Mesendoderm (in vitro differentiated cells): ENCODE results near the gene DYNLT4.
A peak's percentile ranks its signal among the peaks of the same experiment; 100 is the strongest.
"Not testable (repeated sequence)": the region's sequence is repeated elsewhere in the genome, so short reads cannot be mapped to it uniquely, and the experiment has no call there.

Experiments used
- DNase-seq: peaks from one replicate; pipeline ENCODE4 v3.0.0; 2013
- H2AK5ac ChIP-seq: 2 replicates; pipeline ENCODE4 v1.6.1; 2013; ENCODE audit warnings: low read length, inconsistent platforms
- H2BK120ac ChIP-seq: 2 replicates; pipeline ENCODE4 v1.6.1; 2013; ENCODE audit warnings: low read depth, mild to moderate bottlenecking, low read length, moderate library complexity, mixed read lengths
- H2BK15ac ChIP-seq: replicated peaks from 2 replicates; pipeline ENCODE4 v1.6.1; 2013; ENCODE audit warnings: low read depth, mild to moderate bottlenecking, moderate library complexity
- H2BK5ac ChIP-seq: 2 replicates; pipeline ENCODE4 v1.6.1; 2013; ENCODE audit warnings: low read length, inconsistent platforms
- H3K18ac ChIP-seq: 2 replicates; pipeline ENCODE4 v1.6.1; 2013; ENCODE audit warnings: mild to moderate bottlenecking, low read length, mixed read lengths
- H3K23ac ChIP-seq: one replicate; pipeline ENCODE4 v1.6.1; 2013; ENCODE audit warnings: low read length
- H3K27ac ChIP-seq: 2 replicates; pipeline ENCODE4 v1.5.1; 2013; ENCODE audit warnings: low read depth, mild to moderate bottlenecking, inconsistent platforms, low read length, moderate library complexity
- H3K27me3 ChIP-seq: 2 replicates; pipeline ENCODE4 v1.6.1; 2013; ENCODE audit warnings: low read length, control low read depth, mild to moderate bottlenecking, inconsistent platforms; ENCODE audit not compliant: insufficient read depth, poor library complexity
- H3K36me3 ChIP-seq: 2 replicates; pipeline ENCODE4 v1.6.1; 2013; ENCODE audit warnings: low read length, inconsistent platforms; ENCODE audit not compliant: control insufficient read depth, insufficient read depth
- H3K4ac ChIP-seq: one replicate; pipeline ENCODE4 v1.6.1; 2013; ENCODE audit warnings: low read depth, mild to moderate bottlenecking, low read length, moderate library complexity
- H3K4me1 ChIP-seq: 2 replicates; pipeline ENCODE4 v1.6.1; 2013; ENCODE audit warnings: low read depth, low read length, inconsistent platforms; ENCODE audit not compliant: control insufficient read depth
- H3K4me2 ChIP-seq: 2 replicates; pipeline ENCODE4 v1.6.1; 2013; ENCODE audit warnings: low read length
- H3K4me3 ChIP-seq: 2 replicates; pipeline ENCODE4 v1.5.1; 2013; ENCODE audit warnings: mild to moderate bottlenecking, low read length
- H3K56ac ChIP-seq: one replicate; pipeline ENCODE4 v1.6.1; 2013; ENCODE audit warnings: low read length
- H3K79me1 ChIP-seq: 2 replicates; pipeline ENCODE4 v1.6.1; 2013; ENCODE audit warnings: low read length, inconsistent platforms
- H3K79me2 ChIP-seq: 2 replicates; pipeline ENCODE4 v1.6.1; 2013; ENCODE audit warnings: mild to moderate bottlenecking, low read length; ENCODE audit not compliant: control insufficient read depth, insufficient read depth
- H3K9ac ChIP-seq: 2 replicates; pipeline ENCODE4 v1.6.1; 2013; ENCODE audit warnings: low read length, inconsistent platforms
- H4K5ac ChIP-seq: one replicate; pipeline ENCODE4 v1.6.1; 2013; ENCODE audit warnings: low read length
- H4K8ac ChIP-seq: one replicate; pipeline ENCODE4 v1.6.1; 2013; ENCODE audit warnings: low read depth, mild to moderate bottlenecking, control low read depth, low read length, moderate library complexity
- WGBS: extraction: QIAGEN DNeasy Blood & Tissue Kit; methylation state at CpG from one replicate; pipeline ENCODE4 v1.1.7; 2013; ENCODE audit warnings: low lambda C conversion rate, missing lambda C conversion rate; ENCODE audit not compliant: insufficient coverage; ENCODE audit errors: extremely low coverage; 5-methylcytosine and 5-hydroxymethylcytosine counted together

Gene DYNLT4

DNA sequence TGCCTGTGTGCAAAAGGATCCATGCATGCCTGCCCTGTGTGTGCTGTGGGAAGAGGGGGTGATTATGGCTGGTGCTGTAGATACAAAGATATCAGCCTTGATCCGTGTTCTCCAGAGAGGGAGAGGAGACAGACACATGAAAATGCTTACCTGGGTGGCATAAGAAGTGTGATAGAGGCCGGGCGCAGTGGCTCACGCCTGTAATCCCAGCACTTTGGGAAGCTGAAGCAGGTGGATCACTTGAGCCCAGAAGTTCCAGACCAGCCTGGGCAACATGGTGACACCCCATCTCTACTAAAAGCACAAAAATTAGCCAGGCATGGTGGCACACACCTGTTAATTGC is 3.6 kb upstream of the DYNLT4 start:
- WGBS: no CpG with 5 or more reads among the region's 4 CpGs
- not testable (repeated sequence) for H2BK5ac ChIP-seq, H3K36me3 ChIP-seq, DNase-seq, H3K27me3 ChIP-seq, H3K4me2 ChIP-seq, H3K4ac ChIP-seq, H3K27ac ChIP-seq, H3K18ac ChIP-seq, H3K9ac ChIP-seq, H3K23ac ChIP-seq, H4K8ac ChIP-seq, H2AK5ac ChIP-seq, H2BK15ac ChIP-seq, H3K4me3 ChIP-seq, H3K79me2 ChIP-seq, H3K79me1 ChIP-seq, H3K56ac ChIP-seq, H2BK120ac ChIP-seq, H4K5ac ChIP-seq
- H3K4me1 ChIP-seq: peaks cover 23% of the 10 kb centered on the region

DNA sequence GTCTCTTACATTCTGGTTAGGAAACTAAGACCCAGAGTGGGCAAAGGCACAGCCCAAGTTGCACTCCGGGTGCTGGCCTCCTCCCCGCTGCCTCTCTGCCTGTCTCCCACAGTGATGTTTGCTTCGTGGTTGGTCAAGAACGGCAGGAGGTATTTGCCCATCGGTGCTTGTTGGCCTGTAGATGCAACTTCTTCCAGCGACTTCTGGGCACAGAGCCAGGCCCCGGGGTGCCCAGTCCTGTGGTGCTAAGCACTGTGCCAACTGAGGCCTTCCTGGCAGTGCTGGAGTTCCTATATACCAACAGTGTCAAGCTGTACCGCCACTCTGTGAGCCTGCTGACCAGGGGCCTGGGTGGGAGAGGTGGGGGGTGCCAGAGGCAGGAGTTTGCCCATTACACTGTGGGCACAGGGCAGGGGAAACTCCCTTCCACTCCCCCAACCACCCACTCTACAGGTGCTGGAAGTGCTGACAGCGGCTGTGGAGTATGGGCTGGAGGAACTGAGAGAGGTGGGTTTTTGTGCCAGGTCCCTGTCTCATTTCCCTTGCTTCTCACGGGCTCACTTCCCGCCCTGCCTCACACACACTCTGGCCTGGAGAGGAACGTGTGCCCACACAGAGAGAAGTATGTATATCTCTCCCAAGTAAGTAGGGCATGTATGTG is 3.1 kb upstream of the DYNLT4 start:
- no peak for DNase-seq
- no peak overlapping the region for H3K27ac ChIP-seq

GRCh38 chr1:44808938-44809917 is 2.1 kb upstream of the DYNLT4 start:
- H3K56ac ChIP-seq: peak overlapping the region; percentile 94
- no peak overlapping the region for H2BK15ac ChIP-seq
- H2AK5ac ChIP-seq: peak overlapping the region; percentile 44
- peak overlapping the region; percentile 23 for H3K18ac ChIP-seq
- no peak overlapping the region for H4K5ac ChIP-seq
- H4K8ac ChIP-seq: no peak overlapping the region
- no peak overlapping the region for H3K4me3 ChIP-seq
- no peaks in the 10 kb centered on the region for H3K27me3 ChIP-seq
- H3K4me2 ChIP-seq: no peak overlapping the region
- no peaks in the 10 kb centered on the region for H3K79me1 ChIP-seq
- DNase-seq: peak; percentile 66
- peak overlapping the region; percentile 62 for H3K4ac ChIP-seq
- no peaks in the 10 kb centered on the region for H3K79me2 ChIP-seq
- H3K27ac ChIP-seq: peak overlapping the region; percentile 96
- peaks cover 23% of the 10 kb centered on the region for H3K4me1 ChIP-seq
- H3K36me3 ChIP-seq: no peaks in the 10 kb centered on the region
- WGBS: no CpG with 5 or more reads among the region's 6 CpGs
- peak overlapping the region; percentile 46 for H2BK120ac ChIP-seq
- peak overlapping the region; percentile 29 for H3K23ac ChIP-seq
- peak overlapping the region; percentile 68 for H3K9ac ChIP-seq
- peak overlapping the region; percentile 82 for H2BK5ac ChIP-seq

More for the DNA sequence above, 3.1 kb upstream of the DYNLT4 start:
- Histone ChIP-seq H3K4me1 (peaks cover 23% of the 10 kb centered on the region), H4K5ac (no peak overlapping the region), H2AK5ac (no peak overlapping the region), H2BK120ac (no peak overlapping the region), H3K23ac (no peak overlapping the region), H3K56ac (no peak overlapping the region), H3K79me2 (no peaks in the 10 kb centered on the region), H3K27me3 (no peaks in the 10 kb centered on the region), H3K4me3 (no peak overlapping the region), H2BK15ac (no peak overlapping the region), H2BK5ac (no peak overlapping the region), H3K4me2 (no peak overlapping the region), H4K8ac (no peak overlapping the region), H3K4ac (no peak overlapping the region), H3K9ac (no peak overlapping the region), H3K79me1 (no peaks in the 10 kb centered on the region), H3K18ac (no peak overlapping the region), H3K36me3 (no peaks in the 10 kb centered on the region)
- no CpG with 5 or more reads among the region's 12 CpGs for WGBS

DNA sequence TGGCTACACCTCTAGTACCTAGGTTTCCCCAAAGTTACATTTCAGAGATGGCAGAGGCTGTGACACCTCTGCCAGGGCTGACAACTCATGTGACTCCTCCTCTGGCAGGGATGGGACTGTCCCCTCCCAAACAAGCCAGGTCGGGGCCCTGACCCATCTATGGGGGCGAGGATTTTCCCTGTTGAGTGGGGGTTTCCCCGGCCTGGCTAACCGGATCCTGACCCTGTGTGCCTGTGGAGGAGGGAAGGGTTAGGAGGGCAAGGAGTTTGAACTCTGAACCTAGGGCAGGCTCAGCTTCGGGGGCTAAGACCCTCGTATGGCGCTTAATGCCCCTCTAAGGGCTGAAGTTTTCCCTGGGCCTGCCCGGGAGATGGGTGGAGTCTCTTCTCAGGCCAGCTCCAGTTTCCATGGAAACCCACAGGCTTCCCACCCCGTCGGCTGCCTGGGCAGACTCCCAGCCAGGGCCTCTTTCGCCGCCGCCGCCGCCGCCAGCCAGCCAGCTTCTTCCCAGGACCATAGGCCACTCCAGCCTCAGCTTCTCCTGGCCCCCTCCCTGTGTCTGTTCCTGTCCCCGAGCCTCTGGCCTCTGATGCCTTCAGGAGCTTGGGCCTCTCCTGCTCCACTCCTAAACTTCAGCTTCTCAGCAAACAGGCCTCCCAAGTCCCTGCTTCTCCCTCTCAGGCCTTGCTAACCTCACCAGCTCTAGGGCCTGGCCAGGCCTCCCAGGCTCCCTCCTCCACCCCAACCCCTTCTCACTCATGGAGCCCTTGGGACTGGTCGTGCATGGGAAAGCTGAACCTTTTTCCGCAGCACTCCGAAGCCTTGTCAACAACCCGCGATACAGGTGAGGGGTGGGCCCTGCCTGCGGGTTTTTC is 1.1 kb upstream of the DYNLT4 start, which contains the start of gene BTBD19:
TSS of gene BTBD19 (plus strand) at position 461 of the 875 bp plus-strand sequence. CDS start at position 759, 298 bp downstream.
- peak within 1 kb of the TSS; percentile 46 for H2BK120ac ChIP-seq
- H2BK5ac ChIP-seq: peak within 1 kb of the TSS; percentile 82
- H3K4me3 ChIP-seq: no peak within 1 kb of the TSS
- H3K36me3 ChIP-seq: no peaks in the 10 kb centered on the region
- H3K4me2 ChIP-seq: peak within 1 kb of the TSS; percentile 19
- peak within 1 kb of the TSS; percentile 94 for H3K56ac ChIP-seq
- H4K5ac ChIP-seq: no peak within 1 kb of the TSS
- peak within 1 kb of the TSS; percentile 62 for H3K4ac ChIP-seq
- peak within 1 kb of the TSS; percentile 96 for H3K27ac ChIP-seq
- peak; percentile 96 for DNase-seq
- H3K79me2 ChIP-seq: no peaks in the 10 kb centered on the region
- peaks cover 23% of the 10 kb centered on the region for H3K4me1 ChIP-seq
- H4K8ac ChIP-seq: peak within 1 kb of the TSS; percentile 7
- H2AK5ac ChIP-seq: peak within 1 kb of the TSS; percentile 44
- H3K23ac ChIP-seq: peak within 1 kb of the TSS; percentile 48
- H3K9ac ChIP-seq: peak within 1 kb of the TSS; percentile 68
- no CpG with 5 or more reads among the region's 23 CpGs for WGBS
- peak within 1 kb of the TSS; percentile 52 for H3K18ac ChIP-seq
- no peaks in the 10 kb centered on the region for H3K79me1 ChIP-seq
- H2BK15ac ChIP-seq: no peak within 1 kb of the TSS
- no peaks in the 10 kb centered on the region for H3K27me3 ChIP-seq

DNA sequence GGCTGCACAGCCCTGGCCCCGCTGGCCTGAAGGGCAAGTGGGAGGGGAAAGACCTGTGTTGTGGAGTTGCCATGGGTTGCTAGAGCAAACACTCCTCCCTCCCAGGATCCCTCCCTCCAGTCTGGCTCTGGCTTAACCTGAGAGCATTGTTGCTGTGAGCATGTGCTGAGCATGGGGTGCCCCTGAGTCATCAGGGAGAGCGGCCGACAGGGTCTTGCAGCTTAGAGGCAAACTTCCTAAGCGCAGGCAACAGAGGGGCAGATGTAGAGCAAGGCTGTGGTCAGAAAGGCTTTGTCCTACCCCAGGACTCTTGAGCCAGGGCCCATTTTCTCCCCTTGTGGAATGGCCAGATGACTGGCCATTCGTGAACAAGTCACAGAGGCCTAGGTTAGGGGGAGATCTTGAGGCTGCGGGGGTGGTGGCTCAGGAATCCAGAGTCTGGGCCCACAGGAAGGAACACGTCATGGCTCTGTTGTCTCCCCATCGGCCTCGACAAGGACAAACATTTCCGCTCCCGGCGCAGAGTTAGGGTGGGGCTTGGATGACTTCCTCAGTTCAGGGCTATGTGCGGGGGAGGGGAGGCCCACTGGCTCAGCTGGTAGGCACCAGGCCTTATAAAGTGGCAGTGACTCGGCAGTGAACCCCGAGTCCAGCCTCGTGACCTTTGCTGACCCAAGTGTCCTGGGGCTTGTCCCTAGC is 362 bp upstream of the DYNLT4 start:
- Histone ChIP-seq H3K27me3 (no peaks in the 10 kb centered on the region), H2BK15ac (no peak overlapping the region), H3K4ac (peak overlapping the region; percentile 19), H3K56ac (peak overlapping the region; percentile 69), H2AK5ac (peak overlapping the region; percentile 3), H2BK5ac (peak overlapping the region; percentile 66), H3K27ac (peak overlapping the region; percentile 96), H3K36me3 (no peaks in the 10 kb centered on the region), H3K9ac (peak overlapping the region; percentile 58), H3K23ac (no peak overlapping the region), H3K79me1 (no peaks in the 10 kb centered on the region), H4K5ac (no peak overlapping the region), H3K18ac (peak overlapping the region; percentile 52), H3K4me2 (no peak overlapping the region), H3K4me1 (peaks cover 23% of the 10 kb centered on the region), H3K79me2 (no peaks in the 10 kb centered on the region), H4K8ac (no peak overlapping the region), H2BK120ac (peak overlapping the region; percentile 10), H3K4me3 (no peak overlapping the region)
- WGBS: no CpG with 5 or more reads among the region's 16 CpGs
- peak; percentile 100 for DNase-seq
